ENCODE data around the gene CDHR5.

DNA sequence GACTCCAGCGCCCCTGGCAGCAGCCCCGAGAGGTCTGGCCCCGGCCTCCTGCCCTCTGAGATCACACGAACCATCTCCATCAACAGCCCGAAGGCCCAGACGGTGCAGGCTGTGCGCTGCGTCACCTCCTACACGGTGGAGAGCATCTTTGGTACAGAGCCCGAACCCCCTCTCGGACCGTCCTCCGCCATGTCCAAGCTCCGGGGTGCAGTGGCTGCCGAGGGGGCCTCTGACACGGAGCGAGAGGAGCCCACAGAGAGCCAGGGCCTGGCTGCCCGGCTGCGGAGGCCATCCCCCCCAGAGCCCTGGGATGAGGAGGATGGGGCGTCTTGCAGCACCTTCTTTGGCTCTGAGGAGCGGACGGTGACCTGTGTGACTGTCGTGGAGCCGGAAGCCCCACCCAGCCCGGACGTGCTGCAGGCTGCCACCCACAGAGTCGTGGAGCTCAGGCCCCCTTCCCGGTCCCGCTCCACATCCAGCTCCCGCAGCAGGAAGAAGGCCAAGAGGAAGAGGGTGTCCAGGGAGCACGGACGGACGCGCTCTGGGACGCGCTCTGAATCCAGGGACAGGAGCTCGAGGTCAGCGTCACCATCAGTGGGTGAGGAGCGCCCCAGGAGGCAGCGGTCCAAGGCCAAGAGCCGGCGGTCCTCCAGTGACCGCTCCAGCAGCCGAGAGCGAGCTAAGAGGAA, 16.6 kb downstream of the CDHR5 start:
- TF ChIP-seq CTCF (IDR thresholded peaks at IDR 0.05) = no peak
- no peak for TF ChIP-seq POLR2A (IDR thresholded peaks at IDR 0.05)

All from testis (tissue), 2 donors.